ENCODE measurements around the gene USP21. TPM values are rescaled to one million over a fixed set of nuclear protein-coding genes. Genes with fewer than 3 reads are reported as not detected.

The USP21 gene
- total RNA-seq, 1 donor from 2014 or later = 6.7 TPM

DNA sequence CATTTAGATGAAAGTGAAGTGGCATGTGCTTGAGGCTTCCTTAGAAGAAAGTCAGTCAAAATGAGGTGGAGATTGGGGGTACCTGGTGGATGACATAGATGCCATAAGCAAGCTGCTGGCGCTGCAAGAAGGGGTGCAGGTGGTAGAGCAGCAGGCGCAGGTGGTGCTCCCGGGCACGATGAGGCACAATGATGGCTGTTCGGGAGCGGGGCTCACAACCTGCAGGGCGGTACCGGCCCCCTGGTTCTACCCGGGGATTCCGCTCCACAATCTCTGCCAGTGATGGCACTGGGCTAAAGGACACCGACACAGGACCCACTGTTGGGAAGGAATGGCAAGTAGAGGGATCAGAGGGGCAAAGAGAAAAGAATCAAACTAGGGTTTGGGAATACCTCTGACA, 15.6 kb downstream of the USP21 start:
- no peaks in the 10 kb centered on the region for H3K9me3 Mint-ChIP-seq

DNA sequence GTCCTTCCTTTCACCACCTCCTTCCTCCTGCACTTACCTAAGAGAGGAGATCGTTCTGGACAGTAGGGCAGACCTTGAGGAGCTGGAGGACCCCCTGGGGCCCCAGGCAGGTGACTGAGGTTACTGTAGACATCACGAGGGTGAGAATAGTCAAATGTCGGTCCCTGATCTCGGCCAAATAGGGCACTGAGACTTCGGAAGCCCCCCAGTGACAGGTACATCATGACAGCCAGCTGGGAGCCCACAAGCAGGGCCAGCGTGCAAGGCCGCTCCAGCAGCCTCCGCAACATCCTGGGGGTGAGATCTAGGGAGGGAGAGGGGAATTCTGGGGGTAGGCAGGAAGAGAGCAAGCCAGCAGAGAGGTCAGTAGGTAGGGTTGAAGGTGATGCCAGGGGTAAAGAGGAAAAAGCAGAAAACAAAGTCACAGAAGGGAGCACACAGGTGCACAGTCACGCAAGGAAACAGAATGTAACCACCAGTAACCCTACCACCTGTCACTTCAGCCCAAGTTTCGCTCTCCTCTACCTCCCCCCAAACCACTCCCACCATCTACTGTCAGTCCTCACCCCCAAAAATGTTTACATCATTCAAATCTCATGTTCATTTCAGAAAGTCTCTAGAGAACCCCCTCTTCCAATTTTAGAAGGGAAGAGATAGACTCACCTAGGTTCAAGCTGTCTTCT, 16.6 kb downstream of the USP21 start:
- Mint-ChIP-seq H3K4me3 (peak overlapping the region; percentile 99), H3K36me3 (peaks cover 25% of the 10 kb centered on the region), H3K27ac (no peak overlapping the region), H3K4me1 (peaks cover 24% of the 10 kb centered on the region), H3K27me3 (ENCODE audit: insufficient read depth, low read depth) (peaks cover 3% of the 10 kb centered on the region), H3K9me3 (no peaks in the 10 kb centered on the region)
- Histone ChIP-seq H3K9ac (no peak overlapping the region), H4K20me1 (ENCODE audit: low read depth) (no peaks in the 10 kb centered on the region), H3K27me3 (peaks cover 10% of the 10 kb centered on the region), H3K4me2 (peak overlapping the region; percentile 94), H3K79me2 (ENCODE audit: low read depth) (no peaks in the 10 kb centered on the region), H2AFZ (replicated peaks) (no peak overlapping the region), H3K4me3 (no peak overlapping the region), H3K4me1 (no peaks in the 10 kb centered on the region), H3F3A (ENCODE audit: low read depth) (peaks cover 10% of the 10 kb centered on the region), H3K36me3 (no peaks in the 10 kb centered on the region), H3K9me3 (ENCODE audit: low read depth) (no peaks in the 10 kb centered on the region), H3K27ac (no peak overlapping the region)
- TF ChIP-seq, protein P1, sequence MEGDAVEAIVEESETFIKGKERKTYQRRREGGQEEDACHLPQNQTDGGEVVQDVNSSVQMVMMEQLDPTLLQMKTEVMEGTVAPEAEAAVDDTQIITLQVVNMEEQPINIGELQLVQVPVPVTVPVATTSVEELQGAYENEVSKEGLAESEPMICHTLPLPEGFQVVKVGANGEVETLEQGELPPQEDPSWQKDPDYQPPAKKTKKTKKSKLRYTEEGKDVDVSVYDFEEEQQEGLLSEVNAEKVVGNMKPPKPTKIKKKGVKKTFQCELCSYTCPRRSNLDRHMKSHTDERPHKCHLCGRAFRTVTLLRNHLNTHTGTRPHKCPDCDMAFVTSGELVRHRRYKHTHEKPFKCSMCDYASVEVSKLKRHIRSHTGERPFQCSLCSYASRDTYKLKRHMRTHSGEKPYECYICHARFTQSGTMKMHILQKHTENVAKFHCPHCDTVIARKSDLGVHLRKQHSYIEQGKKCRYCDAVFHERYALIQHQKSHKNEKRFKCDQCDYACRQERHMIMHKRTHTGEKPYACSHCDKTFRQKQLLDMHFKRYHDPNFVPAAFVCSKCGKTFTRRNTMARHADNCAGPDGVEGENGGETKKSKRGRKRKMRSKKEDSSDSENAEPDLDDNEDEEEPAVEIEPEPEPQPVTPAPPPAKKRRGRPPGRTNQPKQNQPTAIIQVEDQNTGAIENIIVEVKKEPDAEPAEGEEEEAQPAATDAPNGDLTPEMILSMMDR (IDR thresholded peaks at IDR 0.05) = no peak
- TF ChIP-seq EZH2 (IDR thresholded peaks at IDR 0.05) (no peak), EZH2phosphoT487 (IDR thresholded peaks at IDR 0.05) (no peak)
- no peak for DNase-seq (ENCODE audit: low spot score)

More for the DNA sequence above, 15.6 kb downstream of the USP21 start:
- Histone ChIP-seq H4K20me1 (ENCODE audit: low read depth) (no peaks in the 10 kb centered on the region), H3K9ac (no peak overlapping the region), H3K4me1 (no peaks in the 10 kb centered on the region), H3K79me2 (ENCODE audit: low read depth) (no peaks in the 10 kb centered on the region), H3K9me3 (ENCODE audit: low read depth) (no peaks in the 10 kb centered on the region), H3K36me3 (no peaks in the 10 kb centered on the region), H3F3A (ENCODE audit: low read depth) (peaks cover 10% of the 10 kb centered on the region), H3K4me3 (no peak overlapping the region), H3K4me2 (no peak overlapping the region), H3K27ac (no peak overlapping the region), H2AFZ (replicated peaks) (no peak overlapping the region), H3K27me3 (peaks cover 10% of the 10 kb centered on the region)
- Mint-ChIP-seq H3K27me3 (ENCODE audit: insufficient read depth, low read depth) (no peaks in the 10 kb centered on the region), H3K4me1 (peaks cover 24% of the 10 kb centered on the region), H3K36me3 (peaks cover 25% of the 10 kb centered on the region), H3K4me3 (peak overlapping the region; percentile 99), H3K27ac (no peak overlapping the region)
- TF ChIP-seq EZH2 (IDR thresholded peaks at IDR 0.05) (no peak), EZH2phosphoT487 (IDR thresholded peaks at IDR 0.05) (no peak)
- TF ChIP-seq, protein P1 (IDR thresholded peaks at IDR 0.05) = no peak
- DNase-seq (ENCODE audit: low spot score) = no peak

DNA sequence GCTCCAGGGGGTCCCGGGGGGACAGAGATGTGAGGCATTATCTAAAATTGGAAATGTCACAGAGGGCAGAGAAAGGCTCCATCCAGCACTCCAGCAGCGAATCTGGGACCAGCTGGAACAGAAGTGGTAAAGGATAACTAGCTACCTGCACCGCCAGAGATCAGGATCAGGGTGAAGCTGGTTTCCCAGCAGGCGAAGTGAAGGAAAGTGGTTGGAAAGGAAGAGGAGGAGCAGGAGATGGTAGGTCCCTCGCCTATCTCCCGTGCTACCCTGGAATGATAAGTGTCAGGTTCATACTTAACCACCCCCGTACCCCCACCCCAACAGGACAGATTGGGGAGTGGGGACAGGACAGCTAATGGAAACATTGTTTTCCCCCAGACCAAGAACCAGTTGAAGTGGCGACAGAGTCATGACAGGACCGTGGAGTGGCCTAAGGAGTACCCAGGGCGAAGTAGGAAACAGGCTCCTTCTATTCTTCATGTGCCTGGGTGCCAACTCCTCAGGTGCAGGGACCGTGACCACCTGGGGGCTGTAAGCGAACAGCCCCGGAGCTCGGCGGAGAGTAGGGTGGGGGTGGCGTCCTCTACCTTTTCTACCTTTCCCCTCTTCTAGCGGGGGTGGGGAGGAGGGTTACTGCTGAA, 17.3 kb downstream of the USP21 start:
- peak overlapping the region; percentile 99 for H3K4me3 Mint-ChIP-seq

More for the DNA sequence above, 17.3 kb downstream of the USP21 start:
- H3K9ac ChIP-seq = peak overlapping the region; percentile 49
- peaks cover 10% of the 10 kb centered on the region for H3K27me3 ChIP-seq
- no peaks in the 10 kb centered on the region for H3K36me3 ChIP-seq
- peak overlapping the region; percentile 94 for H3K4me2 ChIP-seq
- no peaks in the 10 kb centered on the region for H3K4me1 ChIP-seq
- no peaks in the 10 kb centered on the region for H4K20me1 ChIP-seq (ENCODE audit: low read depth)
- peaks cover 23% of the 10 kb centered on the region for H3K36me3 Mint-ChIP-seq
- peaks cover 3% of the 10 kb centered on the region for H3K27me3 Mint-ChIP-seq (ENCODE audit: insufficient read depth, low read depth)
- H3F3A ChIP-seq (ENCODE audit: low read depth) = peaks cover 10% of the 10 kb centered on the region
- H3K9me3 ChIP-seq (ENCODE audit: low read depth) = no peaks in the 10 kb centered on the region
- no peaks in the 10 kb centered on the region for H3K79me2 ChIP-seq (ENCODE audit: low read depth)
- H3K4me1 Mint-ChIP-seq = peaks cover 24% of the 10 kb centered on the region
- peak overlapping the region; percentile 82 for H3K4me3 ChIP-seq
- peak overlapping the region; percentile 17 for H3K27ac Mint-ChIP-seq
- DNase-seq (ENCODE audit: low spot score) = no peak
- no peak overlapping the region for H3K27ac ChIP-seq
- no peaks in the 10 kb centered on the region for H3K9me3 Mint-ChIP-seq
- peak overlapping the region; percentile 98 for H2AFZ ChIP-seq (replicated peaks)
- TF ChIP-seq EZH2 (IDR thresholded peaks at IDR 0.05) (no peak), EZH2phosphoT487 (IDR thresholded peaks at IDR 0.05) (no peak)
- TF ChIP-seq, protein P1 (IDR thresholded peaks at IDR 0.05) = no peak
